Measurements from ENCODE around the gene CRNN. TPM values are rescaled to one million over a fixed set of nuclear protein-coding genes. Genes with fewer than 3 reads are reported as not detected.

The CRNN gene
- polyA plus RNA-seq, 6 donors from 2014 or later, result not detected

DNA sequence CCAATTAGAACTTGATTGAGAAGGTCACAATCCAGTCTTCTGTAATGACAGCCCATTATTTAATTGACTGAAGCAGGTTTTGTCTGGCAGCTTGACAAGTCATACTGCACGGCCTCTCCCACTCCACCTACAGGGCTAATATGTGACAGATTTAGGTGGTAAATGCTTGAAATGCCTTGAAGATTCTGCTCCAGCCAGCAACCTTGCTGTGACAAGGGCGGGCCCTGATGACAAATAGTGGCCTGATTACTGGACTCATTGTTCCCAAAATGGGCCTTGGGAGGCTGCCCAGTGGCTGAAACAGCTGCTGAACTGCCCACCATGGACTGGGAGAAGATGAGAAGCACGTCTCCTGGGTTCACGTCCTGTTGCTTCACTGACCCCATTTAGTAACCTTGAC lies 30.0 kb upstream of the CRNN start:
- DNase-seq, result no peak
- ATAC-seq (ENCODE audit: low read depth in 2 of 2), result no peak
- Mint-ChIP-seq H3K27ac (no peak overlapping the region), H3K4me1 (peaks cover 4 to 6% (median 4%) of the 10 kb centered on the region in 3 donors), H3K36me3 (no peaks in the 10 kb centered on the region), H3K9me3 (no peaks in the 10 kb centered on the region), H3K27me3 (peaks cover 6 to 12% (median 9%) of the 10 kb centered on the region in 3 donors), H3K4me3 (no peak overlapping the region)

DNA sequence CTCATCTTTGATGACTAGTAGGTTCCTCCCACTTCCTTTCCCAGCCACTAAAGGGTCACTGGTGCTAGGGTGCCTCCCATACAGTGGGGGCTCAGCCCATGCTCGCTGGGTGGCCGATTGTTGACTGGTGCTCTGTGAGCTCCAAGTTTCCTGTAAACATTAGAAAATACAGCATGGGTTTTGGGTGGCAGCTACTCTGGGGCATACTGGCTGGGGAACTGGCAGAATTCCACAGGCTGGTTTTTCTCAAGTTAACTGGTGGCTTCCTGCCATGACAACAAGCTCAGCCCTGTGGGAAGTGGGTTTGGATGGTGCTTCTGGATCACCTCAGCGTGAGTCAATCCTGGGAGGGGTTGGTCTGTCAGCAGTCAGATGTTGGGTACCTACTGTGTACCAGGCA lies 28.7 kb upstream of the CRNN start:
- DNase-seq, result no peak
- peaks cover 10 to 23% (median 21%) of the 10 kb centered on the region in 3 donors for H3K27me3 Mint-ChIP-seq
- no peak overlapping the region for H3K27ac Mint-ChIP-seq
- H3K4me3 Mint-ChIP-seq, result peak overlapping the region in 1 of 8 donors; percentile 65
- no peak for ATAC-seq (ENCODE audit: low read depth in 2 of 2)
- no peaks in the 10 kb centered on the region for H3K9me3 Mint-ChIP-seq
- no peaks in the 10 kb centered on the region for H3K36me3 Mint-ChIP-seq
- peaks cover 4 to 6% (median 4%) of the 10 kb centered on the region in 3 donors for H3K4me1 Mint-ChIP-seq

DNA sequence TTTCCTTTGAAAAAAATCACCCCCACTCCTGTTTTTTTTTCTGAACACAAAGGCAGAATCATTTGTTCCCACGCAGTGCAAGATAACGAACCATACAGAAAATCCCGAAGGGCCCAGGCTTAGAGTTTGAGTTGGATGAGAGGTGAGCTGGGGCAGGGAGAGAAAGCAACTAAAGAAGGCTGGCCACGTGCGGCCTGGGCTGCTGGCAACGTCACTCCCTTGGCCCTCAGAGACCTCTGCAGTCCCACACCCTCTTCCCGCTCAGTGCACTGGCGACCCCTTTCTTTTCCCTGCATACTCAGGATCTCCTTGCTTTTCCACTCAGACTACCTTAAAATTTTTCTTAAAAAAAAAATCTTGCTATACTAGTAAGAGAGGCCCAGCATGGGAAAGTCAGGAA lies 28.2 kb upstream of the CRNN start:
- peaks cover 15 to 27% (median 23%) of the 10 kb centered on the region in 3 donors for H3K27me3 Mint-ChIP-seq
- no peak overlapping the region for H3K4me3 Mint-ChIP-seq
- ATAC-seq (ENCODE audit: low read depth in 2 of 2) (no peak), DNase-seq (no peak)
- no peak overlapping the region for H3K27ac Mint-ChIP-seq
- no peaks in the 10 kb centered on the region for H3K9me3 Mint-ChIP-seq
- H3K4me1 Mint-ChIP-seq, result peaks cover 4 to 6% (median 4%) of the 10 kb centered on the region in 3 donors
- H3K36me3 Mint-ChIP-seq, result no peaks in the 10 kb centered on the region

DNA sequence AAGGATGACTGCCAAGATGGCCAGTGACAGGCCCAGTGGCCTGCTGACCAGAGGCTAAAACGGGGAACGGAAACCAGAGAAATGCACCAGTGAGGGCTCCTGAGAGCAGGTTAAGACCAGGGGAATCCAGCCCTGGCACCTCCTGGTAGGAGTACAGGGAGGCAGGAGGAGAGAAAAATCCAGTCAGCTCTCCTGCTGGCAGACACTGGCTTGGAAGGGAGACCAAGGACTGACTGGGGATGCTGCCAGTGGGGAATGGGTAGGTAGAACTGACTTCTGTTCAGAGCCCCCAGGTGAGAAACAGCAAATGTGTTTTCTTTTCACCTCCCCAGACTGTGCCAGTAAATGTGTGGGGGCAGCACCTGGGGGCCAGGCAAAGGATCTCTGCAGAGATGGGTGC lies 27.7 kb upstream of the CRNN start:
- no peak for ATAC-seq (ENCODE audit: low read depth in 2 of 2)
- no peak overlapping the region for H3K27ac Mint-ChIP-seq
- H3K9me3 Mint-ChIP-seq, result no peaks in the 10 kb centered on the region
- peaks cover 4 to 6% (median 4%) of the 10 kb centered on the region in 3 donors for H3K4me1 Mint-ChIP-seq
- no peak for DNase-seq
- H3K4me3 Mint-ChIP-seq, result no peak overlapping the region
- peaks cover 20 to 33% (median 28%) of the 10 kb centered on the region in 3 donors for H3K27me3 Mint-ChIP-seq
- no peaks in the 10 kb centered on the region for H3K36me3 Mint-ChIP-seq

DNA sequence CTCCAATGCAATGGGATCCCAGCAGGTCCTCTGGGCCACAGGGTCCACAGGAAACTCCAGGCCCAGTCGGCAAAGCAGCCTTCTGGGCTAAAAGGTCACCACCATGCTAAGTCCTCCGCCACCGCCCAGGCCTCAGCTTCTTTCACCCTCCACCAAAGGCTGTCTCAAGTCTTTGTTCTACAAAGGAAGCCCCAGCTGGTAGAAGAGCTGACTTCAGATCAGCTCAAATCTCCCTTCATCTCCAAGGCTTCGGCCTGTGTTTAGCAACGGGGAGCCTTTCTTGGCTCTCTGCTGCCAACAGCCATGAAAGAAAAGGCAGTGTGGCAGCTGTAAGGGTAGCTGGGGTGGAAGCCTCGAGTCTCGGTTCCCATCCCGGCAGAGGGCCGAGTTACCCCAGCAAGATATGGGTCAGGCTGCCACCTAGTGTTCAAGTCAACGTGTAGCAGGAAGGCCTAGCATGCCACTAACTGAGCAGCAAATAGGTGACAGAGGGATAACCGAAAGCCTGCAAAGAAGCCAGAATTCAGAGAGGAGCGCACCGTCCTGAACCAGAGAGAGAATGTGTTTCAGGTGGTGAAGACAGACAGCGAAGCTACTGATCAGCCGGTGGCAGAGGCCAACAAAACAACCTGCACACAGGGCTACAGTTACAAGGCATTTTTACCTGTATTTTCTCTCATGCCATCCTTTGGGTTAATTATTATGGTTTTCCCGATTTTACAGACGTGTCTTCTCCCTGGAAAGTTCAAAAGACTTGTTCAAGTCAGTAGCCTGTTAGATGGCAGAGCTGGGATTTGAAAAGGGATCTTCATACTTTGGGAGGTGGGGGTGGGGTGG lies 26.8 kb upstream of the CRNN start:
- no peaks in the 10 kb centered on the region for H3K36me3 Mint-ChIP-seq
- peak overlapping the region in 1 of 8 donors; percentile 54 for H3K4me3 Mint-ChIP-seq
- peak overlapping the region in 1 of 6 donors; percentile 28 for H3K27ac Mint-ChIP-seq
- ATAC-seq (ENCODE audit: low read depth in 2 of 2) (peak; percentile 97 to 99), DNase-seq (peak; percentile 48)
- H3K4me1 Mint-ChIP-seq, result peaks cover 4 to 6% (median 4%) of the 10 kb centered on the region in 3 donors
- H3K9me3 Mint-ChIP-seq, result no peaks in the 10 kb centered on the region
- H3K27me3 Mint-ChIP-seq, result peaks cover 29 to 42% (median 37%) of the 10 kb centered on the region in 3 donors

DNA sequence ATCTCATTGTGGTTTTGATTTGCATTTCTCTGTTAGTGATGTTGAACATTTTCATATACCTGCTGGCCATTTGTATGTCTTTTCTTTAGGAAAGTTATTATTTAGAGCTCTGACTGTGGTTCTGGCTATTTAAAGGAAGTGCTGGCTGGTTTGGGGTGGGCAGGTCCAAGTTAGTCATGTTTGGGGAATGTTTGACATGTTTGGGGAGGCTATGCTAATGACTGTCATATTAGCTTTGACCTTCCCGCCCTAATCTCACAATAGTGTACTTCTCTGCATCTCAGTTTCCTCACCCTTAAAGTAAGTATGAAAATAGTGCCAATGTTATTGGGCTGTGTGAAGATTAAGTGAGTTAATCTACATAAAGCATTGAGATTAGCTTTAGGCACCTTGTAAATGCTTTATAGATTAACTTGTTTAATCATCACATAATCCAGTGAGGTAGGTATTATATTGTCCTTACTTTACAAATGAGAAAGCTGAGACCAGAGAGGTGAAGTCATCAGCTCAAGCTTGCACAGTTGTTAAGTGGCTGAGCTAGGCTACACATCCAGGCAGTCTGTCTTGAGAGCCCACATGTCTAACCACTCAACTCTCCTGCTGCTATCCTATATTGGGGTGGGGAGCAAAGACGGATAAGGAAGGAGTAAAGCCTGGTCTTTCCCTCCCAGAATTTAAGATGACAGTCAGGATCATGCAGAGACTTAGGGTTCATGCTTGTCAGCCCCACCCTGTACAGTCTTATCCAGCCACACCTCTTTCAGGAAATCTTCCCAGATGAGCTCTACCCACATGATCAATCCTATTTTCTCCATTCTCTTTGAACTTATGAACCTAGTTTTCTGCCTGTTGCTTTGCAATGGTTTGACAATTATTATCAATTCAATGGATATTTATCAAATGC lies 22.8 kb upstream of the CRNN start:
- Mint-ChIP-seq H3K4me3 (no peak overlapping the region), H3K27ac (no peak overlapping the region), H3K27me3 (peaks cover 32 to 41% (median 34%) of the 10 kb centered on the region in 3 donors), H3K4me1 (peaks cover 4 to 6% (median 4%) of the 10 kb centered on the region in 3 donors), H3K36me3 (no peaks in the 10 kb centered on the region), H3K9me3 (peaks cover 0 to 2% (median 0%) of the 10 kb centered on the region in 7 donors)
- DNase-seq (no peak), ATAC-seq (ENCODE audit: low read depth in 2 of 2) (no peak)

DNA sequence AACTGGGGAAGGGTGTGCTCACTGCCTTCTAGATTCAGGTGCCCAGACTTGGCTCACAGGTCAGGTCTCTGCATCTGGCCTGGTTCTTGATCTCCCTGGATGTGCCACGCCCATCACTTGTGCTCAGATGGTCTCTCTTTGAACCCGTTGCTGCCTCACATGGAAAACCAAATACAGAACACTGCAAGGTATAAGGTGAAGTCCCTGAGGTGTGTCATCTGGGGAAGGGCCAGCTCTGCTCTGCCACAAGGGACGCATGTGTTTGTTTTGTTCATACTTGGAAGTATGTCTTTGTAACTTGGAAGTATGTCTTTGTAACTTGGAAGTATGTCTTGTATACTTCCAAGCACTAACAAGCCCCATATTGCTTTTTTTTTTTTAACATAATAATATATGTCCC lies 13.4 kb upstream of the CRNN start:
- H3K27ac Mint-ChIP-seq, result no peak overlapping the region
- peaks cover 6 to 27% (median 13%) of the 10 kb centered on the region in 7 donors for H3K9me3 Mint-ChIP-seq
- peaks cover 0 to 11% (median 5%) of the 10 kb centered on the region in 3 donors for H3K27me3 Mint-ChIP-seq
- DNase-seq (no peak), ATAC-seq (ENCODE audit: low read depth in 2 of 2) (no peak)
- H3K4me3 Mint-ChIP-seq, result no peak overlapping the region
- H3K4me1 Mint-ChIP-seq, result no peaks in the 10 kb centered on the region
- H3K36me3 Mint-ChIP-seq, result peaks cover 7 to 8% of the 10 kb centered on the region in 2 donors

DNA sequence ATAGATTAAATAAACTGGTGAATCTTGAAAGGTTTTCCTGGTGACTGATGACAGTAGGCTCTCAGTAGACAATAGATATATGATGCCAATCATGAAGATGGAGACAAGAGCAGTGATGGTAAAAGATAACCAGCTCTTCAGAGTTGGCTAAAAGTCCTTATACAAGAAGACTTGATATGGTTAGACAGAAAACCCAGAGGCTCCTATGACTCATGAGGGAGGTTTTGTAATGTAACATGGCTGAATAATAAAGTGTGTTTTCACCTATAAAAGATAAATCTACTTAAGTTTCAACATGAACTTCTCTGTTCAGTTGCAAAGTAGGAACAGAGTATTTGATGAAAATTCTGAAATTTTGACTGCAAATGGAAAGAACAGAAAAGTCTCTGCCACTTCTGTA lies 12.7 kb upstream of the CRNN start:
- Mint-ChIP-seq H3K36me3 (peaks cover 7 to 8% of the 10 kb centered on the region in 2 donors), H3K27ac (no peak overlapping the region), H3K4me3 (peak overlapping the region in 1 of 8 donors; percentile 2), H3K4me1 (no peaks in the 10 kb centered on the region), H3K27me3 (peaks cover 0 to 11% (median 8%) of the 10 kb centered on the region in 3 donors), H3K9me3 (peaks cover 6 to 31% (median 13%) of the 10 kb centered on the region in 7 donors)
- ATAC-seq (ENCODE audit: low read depth in 2 of 2) (no peak), DNase-seq (no peak)

DNA sequence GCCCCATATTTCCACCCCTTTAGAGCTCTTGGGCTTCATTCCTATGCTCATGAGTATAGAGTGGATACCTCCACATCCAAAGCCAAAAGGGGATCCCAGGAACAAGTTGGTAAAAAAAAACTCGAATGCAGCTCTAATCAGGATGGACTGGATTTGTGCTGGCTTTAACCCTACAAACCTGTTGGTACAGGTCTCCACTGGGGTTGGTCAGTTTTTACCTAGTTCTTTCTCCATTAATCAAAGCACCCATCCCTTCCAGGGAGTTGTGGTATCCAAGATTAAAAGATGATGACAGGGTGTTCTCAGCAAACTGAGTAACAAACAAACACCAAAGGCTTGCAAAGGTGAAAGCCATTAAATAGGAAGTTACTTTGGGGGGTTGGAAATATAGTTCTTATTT lies 5.9 kb upstream of the CRNN start:
- H3K36me3 Mint-ChIP-seq, result peaks cover 7 to 8% of the 10 kb centered on the region in 2 donors
- H3K4me3 Mint-ChIP-seq, result no peak overlapping the region
- no peak overlapping the region for H3K27ac Mint-ChIP-seq
- DNase-seq (no peak), ATAC-seq (ENCODE audit: low read depth in 2 of 2) (no peak)
- H3K4me1 Mint-ChIP-seq, result no peaks in the 10 kb centered on the region
- peaks cover 23 to 30% (median 28%) of the 10 kb centered on the region in 3 donors for H3K27me3 Mint-ChIP-seq
- peaks cover 6 to 38% (median 12%) of the 10 kb centered on the region in 7 donors for H3K9me3 Mint-ChIP-seq

DNA sequence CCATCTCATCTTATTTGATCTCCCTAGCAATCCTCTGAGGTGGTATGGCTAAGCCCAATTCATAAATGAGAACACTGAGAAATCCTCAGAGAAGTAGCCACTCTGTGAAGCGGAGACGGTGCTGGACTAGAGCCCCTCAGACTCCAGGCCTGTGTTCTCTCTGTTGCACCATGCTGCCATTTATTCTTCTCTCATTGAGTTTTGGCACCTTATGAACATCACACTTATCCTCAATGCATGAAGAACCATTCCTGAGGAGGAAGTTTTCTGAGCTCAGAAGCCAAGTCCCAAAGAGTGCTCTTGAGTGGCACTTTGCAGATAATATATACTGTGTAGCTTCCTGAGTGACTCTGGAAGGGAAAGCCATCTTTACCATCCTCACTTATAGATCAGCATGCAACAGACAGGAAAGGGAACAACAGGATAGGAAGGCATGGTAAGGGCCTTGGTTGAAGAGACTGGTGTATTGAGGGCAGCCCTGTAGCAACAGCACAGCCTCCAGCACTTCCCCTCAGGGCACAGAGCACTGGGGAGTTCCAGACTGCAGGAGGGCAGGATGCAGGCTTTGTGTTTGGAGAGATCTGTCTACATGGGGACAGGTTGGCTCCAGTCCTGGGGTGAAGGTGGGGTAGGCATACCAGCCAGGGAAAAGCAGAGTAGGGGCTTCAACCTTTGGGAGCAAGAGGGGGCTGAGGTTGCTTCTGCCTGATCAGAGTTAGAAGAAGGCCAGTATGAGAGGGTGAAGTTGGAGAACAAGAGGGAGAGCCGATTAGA lies 1.6 kb upstream of the CRNN start:
- Mint-ChIP-seq H3K27me3 (peaks cover 17 to 42% (median 32%) of the 10 kb centered on the region in 3 donors), H3K4me1 (no peaks in the 10 kb centered on the region), H3K36me3 (no peaks in the 10 kb centered on the region), H3K9me3 (peaks cover 0 to 3% (median 0%) of the 10 kb centered on the region in 7 donors), H3K27ac (peak overlapping the region in 1 of 6 donors; percentile 33), H3K4me3 (no peak overlapping the region)
- DNase-seq (no peak), ATAC-seq (ENCODE audit: low read depth in 2 of 2) (no peak)

DNA sequence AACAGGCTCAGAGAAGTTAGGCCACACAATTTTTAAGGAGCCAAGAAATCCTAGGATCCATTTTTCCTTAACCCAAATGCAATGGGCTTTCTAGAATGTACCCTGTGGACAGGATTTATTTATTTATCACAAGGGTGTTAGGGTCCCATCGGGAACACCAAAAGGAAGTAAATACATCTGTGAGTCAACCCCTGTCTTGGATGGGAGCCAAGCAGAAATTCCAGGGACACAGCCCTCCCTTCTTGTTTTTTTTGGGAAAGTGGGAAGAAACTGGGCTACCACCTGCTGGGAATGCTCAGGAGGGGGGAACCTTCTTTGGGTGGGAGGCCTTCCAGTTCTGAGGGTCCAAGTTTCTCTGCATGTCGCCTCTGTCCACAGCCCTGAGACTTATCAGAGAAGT lies 1.3 kb downstream of the CRNN start:
- DNase-seq (no peak), ATAC-seq (ENCODE audit: low read depth in 2 of 2) (no peak)
- H3K27ac Mint-ChIP-seq, result no peak overlapping the region
- H3K27me3 Mint-ChIP-seq, result peaks cover 28 to 49% (median 37%) of the 10 kb centered on the region in 3 donors
- H3K4me1 Mint-ChIP-seq, result no peaks in the 10 kb centered on the region
- peaks cover 0 to 3% (median 0%) of the 10 kb centered on the region in 7 donors for H3K9me3 Mint-ChIP-seq
- no peak overlapping the region for H3K4me3 Mint-ChIP-seq
- no peaks in the 10 kb centered on the region for H3K36me3 Mint-ChIP-seq

DNA sequence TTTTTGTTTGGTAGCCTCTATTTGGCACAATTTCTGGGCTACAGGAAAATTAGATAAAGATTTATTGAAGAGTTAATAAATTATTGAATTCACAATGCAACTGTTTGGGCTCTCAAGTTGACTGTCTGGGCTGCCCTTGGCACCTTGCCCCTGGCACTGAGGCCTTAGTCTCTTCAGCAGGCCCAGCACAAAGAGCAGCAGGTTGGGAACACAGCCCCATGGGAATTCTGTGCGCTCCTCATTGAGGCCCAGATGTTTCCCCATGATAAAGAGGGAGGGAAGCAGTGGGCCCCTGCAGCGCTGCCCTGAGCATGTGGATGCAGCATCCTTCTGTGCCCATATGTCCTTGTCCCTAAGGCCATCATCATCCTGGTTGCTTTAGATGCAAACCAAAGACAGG lies 2.9 kb downstream of the CRNN start:
- ATAC-seq (ENCODE audit: low read depth in 2 of 2), result no peak
- Mint-ChIP-seq H3K27ac (no peak overlapping the region), H3K27me3 (peaks cover 31 to 52% (median 40%) of the 10 kb centered on the region in 3 donors), H3K9me3 (peaks cover 0 to 3% (median 0%) of the 10 kb centered on the region in 7 donors), H3K4me3 (no peak overlapping the region), H3K4me1 (no peaks in the 10 kb centered on the region), H3K36me3 (no peaks in the 10 kb centered on the region)
- no peak for DNase-seq

DNA sequence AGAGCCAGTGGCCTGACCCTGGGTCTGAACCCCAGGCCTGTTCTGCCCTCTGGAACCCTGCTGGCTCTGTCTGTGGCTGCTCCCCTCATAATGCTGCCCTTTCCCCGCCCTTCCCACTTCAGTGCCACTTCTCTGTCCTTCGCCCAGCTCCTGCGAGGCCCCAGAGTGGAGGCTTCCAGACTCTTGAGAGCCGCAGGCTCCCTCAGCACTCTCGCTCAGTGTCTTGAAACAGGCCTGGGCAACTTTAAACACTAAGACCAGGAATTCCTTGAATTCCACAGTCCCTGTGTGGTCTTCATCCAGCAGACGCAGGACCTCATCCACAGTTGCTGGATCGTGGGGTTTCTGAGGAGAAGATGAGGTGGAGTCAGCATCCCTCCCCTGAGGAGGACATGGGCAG lies 3.5 kb downstream of the CRNN start:
- H3K4me3 Mint-ChIP-seq, result no peak overlapping the region
- ATAC-seq (ENCODE audit: low read depth in 2 of 2) (no peak), DNase-seq (no peak)
- H3K27me3 Mint-ChIP-seq, result peaks cover 27 to 52% (median 34%) of the 10 kb centered on the region in 3 donors
- H3K9me3 Mint-ChIP-seq, result peaks cover 0 to 1% (median 0%) of the 10 kb centered on the region in 7 donors
- no peak overlapping the region for H3K27ac Mint-ChIP-seq
- H3K4me1 Mint-ChIP-seq, result no peaks in the 10 kb centered on the region
- H3K36me3 Mint-ChIP-seq, result no peaks in the 10 kb centered on the region

All from naive B cell (primary cell).